HL-60 (cell line): ENCODE results near the gene TTYH3.
A peak's percentile ranks its signal among the peaks of the same experiment; 100 is the strongest.

Experiments
- DNase-seq, 2 experiments: peaks; one replicate each; pipeline ENCODE4 v3.0.0-alpha.2; 2010 to 2020; ENCODE audit warnings: low read depth in 1 of 2, low spot score in 1 of 2
- H3K27ac ChIP-seq: fragments of 250-450 bp; sonication (Bioruptor Pico); replicated peaks from 2 replicates; pipeline ENCODE4 v1.5.1; 2020; ENCODE audit warnings: mild to moderate bottlenecking, moderate library complexity
- H3K27me3 ChIP-seq: fragments of 250-450 bp; sonication (Bioruptor Pico); 2 replicates; pipeline ENCODE4 v1.5.1; 2021; ENCODE audit warnings: mild to moderate bottlenecking, moderate library complexity; ENCODE audit not compliant: insufficient read depth, poor library complexity, severe bottlenecking
- H3K4me3 ChIP-seq: replicated peaks from 2 replicates; pipeline ENCODE4 v1.5.1; 2011; ENCODE audit warnings: mild to moderate bottlenecking, control low read depth, low read length; ENCODE audit not compliant: insufficient read depth
- GABPA ChIP-seq: IDR thresholded peaks from 2 replicates; pipeline ENCODE4 v1.6.1; 2012; ENCODE audit warnings: low read depth
- POLR2AphosphoS5 ChIP-seq: IDR thresholded peaks from 2 replicates; pipeline ENCODE4 v1.6.1; 2012; ENCODE audit warnings: low read depth
- REST ChIP-seq: IDR thresholded peaks from 2 replicates; pipeline ENCODE4 v1.6.1; 2012; ENCODE audit warnings: low read depth; ENCODE audit not compliant: insufficient replicate concordance
- SPI1 ChIP-seq: IDR thresholded peaks from 2 replicates; pipeline ENCODE4 v1.6.1; 2012; ENCODE audit warnings: low read depth, mild to moderate bottlenecking, borderline replicate concordance
- long read RNA-seq: library from polyadenylated mRNA; unstranded; transcript quantifications from one replicate; pipeline ENCODE4 v2.0.0, GENCODE V29; 2020
- TF ChIP-seq, protein P1 (sequence below): IDR thresholded peaks from one replicate; pipeline ENCODE4 v1.5.1; 2011; ENCODE audit warnings: low read length, control low read depth, inconsistent platforms; ENCODE audit not compliant: insufficient read depth

The TTYH3 gene
- long read RNA-seq, partial matches to known transcripts = 0 of 9 reads
- long read RNA-seq, other reads (novel, unspliced or antisense) = 9 of 9 reads

DNA sequence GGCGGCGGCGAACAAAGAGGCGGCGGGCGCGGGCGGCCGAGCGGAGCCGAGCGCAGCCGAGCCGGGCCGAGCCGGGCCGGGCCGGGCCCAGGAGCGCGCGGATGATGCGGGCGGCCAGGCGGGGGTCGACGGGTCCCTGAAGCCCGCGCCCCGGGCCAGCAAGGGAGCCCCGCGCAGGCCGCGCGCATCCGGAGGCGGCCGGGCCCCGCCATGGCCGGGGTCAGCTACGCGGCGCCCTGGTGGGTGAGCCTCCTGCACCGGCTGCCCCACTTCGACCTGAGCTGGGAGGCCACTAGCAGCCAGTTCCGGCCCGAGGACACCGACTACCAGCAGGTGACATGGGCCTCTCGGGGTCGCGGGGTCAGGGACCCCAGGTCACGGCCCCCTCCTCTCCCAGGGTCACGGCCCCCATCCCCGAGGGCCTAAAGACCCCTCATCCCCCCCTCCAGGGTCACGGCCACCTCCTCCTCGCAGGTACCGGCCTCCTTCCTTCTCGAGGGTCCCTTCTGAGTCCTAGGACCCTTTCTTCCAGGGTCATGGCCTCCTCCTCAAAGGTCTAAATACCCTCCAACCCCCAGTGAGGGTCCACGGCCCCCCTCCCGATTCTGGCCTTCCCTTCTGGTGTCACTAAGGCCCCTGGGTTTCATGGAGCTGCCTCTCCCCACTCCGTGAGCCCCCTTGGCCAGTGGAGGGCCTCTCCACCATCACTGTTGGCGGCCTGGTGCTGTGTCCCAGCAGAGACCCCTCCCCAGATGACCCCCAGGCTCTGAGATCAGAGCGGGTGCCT, at the start of gene TTYH3:
TSS of gene TTYH3 (plus strand) at position 41 of the 787 bp plus-strand sequence. CDS start at position 211, 170 bp downstream.
- Histone ChIP-seq H3K4me3 (peak within 1 kb of the TSS; percentile 84), H3K27ac (peak within 1 kb of the TSS; percentile 53), H3K27me3 (no peaks in the 10 kb centered on the region)
- TF ChIP-seq POLR2AphosphoS5 = 0 out of 2 replicates have a peak, but pooled peaks have one; percentile 5
- TF ChIP-seq SPI1 = no peak
- TF ChIP-seq, protein P1, sequence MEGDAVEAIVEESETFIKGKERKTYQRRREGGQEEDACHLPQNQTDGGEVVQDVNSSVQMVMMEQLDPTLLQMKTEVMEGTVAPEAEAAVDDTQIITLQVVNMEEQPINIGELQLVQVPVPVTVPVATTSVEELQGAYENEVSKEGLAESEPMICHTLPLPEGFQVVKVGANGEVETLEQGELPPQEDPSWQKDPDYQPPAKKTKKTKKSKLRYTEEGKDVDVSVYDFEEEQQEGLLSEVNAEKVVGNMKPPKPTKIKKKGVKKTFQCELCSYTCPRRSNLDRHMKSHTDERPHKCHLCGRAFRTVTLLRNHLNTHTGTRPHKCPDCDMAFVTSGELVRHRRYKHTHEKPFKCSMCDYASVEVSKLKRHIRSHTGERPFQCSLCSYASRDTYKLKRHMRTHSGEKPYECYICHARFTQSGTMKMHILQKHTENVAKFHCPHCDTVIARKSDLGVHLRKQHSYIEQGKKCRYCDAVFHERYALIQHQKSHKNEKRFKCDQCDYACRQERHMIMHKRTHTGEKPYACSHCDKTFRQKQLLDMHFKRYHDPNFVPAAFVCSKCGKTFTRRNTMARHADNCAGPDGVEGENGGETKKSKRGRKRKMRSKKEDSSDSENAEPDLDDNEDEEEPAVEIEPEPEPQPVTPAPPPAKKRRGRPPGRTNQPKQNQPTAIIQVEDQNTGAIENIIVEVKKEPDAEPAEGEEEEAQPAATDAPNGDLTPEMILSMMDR = no peak
- DNase-seq = no peak

DNA sequence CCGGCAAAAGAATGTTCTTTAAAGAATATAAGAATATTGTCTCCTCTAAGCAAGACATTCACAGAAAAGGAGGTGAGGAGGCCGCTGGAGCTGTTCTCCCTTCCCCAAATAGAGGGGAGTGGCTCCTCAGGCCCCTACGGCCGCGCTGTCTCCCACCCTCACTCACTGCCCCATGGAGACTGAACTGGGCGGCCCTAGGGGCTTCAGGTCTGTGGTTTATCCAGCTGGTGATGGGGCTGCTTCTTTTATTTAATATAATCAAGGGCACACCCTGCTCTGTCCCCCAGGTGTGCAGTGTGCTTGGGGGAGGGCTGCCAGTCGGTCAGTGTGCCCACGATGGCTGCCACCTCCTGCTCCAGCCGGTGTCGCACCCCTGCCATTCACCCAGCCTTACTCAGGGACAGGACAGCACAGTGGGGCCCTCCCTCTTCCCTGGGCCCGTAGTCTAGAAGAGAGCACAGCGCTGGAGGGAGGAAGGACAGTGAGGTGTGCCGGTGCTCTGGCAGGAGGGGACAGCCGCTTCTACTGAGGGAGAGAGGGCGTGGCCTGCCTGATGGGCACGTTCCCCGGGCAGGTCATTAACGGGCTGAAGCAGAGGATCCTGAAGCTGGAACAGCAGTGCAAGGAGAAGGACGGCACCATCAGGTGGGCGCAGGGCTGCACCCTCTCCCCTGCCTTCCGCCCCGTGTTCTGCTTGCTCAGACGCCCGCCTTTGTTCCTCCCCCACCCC, 49.6 kb upstream of the TTYH3 start:
- Histone ChIP-seq H3K4me3 (no peak overlapping the region), H3K27ac (no peak overlapping the region), H3K27me3 (no peaks in the 10 kb centered on the region)
- no peak for DNase-seq
- TF ChIP-seq, protein P1 = no peak
- no peak for TF ChIP-seq SPI1
- no peak for TF ChIP-seq POLR2AphosphoS5
- TF ChIP-seq REST = no peak
- no peak for TF ChIP-seq GABPA

DNA sequence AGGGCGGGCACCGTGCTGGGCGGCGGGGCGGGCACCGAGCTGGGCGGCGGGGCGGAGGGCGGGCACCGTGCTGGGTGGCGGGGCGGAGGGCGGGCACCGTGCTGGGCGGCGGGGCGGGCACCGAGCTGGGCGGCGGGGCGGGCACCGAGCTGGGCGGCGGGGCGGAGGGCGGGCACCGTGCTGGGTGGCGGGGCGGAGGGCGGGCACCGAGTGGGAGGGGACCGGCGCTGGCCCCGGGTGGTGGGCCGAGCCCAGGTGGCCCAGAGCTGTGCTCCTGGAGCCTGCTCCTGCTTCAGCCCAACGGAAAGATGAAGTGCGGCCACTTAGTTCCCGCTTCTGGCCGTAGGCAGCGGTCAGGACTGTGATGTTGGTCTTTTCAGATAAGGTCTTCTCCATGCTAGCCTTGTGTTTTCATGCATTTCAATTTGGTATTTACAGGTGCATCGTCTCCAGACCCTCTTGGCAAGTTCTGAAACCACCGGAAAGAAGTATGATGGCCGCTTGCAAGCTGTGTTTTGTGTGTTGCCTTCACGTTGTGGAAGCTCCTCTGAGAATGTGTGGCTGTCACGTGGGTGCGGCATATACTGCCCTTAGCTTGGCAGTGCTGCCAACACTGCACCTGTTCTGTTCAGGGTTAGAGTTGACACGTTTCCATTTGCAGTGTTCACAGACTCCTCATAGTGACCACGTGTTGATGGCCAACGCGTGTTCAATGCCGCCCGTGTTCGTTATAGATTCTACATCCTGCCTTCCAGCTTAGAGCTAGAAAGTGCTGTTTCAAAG, 47.8 kb upstream of the TTYH3 start:
- no peak overlapping the region for H3K27ac ChIP-seq
- no peak overlapping the region for H3K4me3 ChIP-seq
- no peaks in the 10 kb centered on the region for H3K27me3 ChIP-seq
- TF ChIP-seq, protein P1 = no peak
- TF ChIP-seq GABPA = no peak
- no peak for DNase-seq

DNA sequence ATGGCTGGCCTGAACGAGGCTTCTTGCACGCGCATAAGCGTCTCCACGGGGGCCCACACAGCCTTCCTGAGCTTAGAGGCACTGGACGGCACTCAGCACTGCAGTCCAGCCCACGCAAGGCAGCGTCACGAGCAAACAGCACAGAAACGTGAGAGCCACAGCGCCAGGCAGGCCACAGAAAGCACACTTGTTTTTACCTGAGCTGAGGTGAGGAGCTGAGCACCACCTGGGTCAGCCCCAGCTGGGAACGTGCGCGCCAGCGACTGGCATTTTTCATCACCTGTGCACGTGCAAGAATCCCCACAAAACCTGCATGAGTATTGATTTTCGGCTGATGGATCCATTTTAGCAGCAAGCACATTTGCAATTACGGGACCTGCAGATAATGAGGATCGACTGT, 46.3 kb upstream of the TTYH3 start:
- no peak for DNase-seq
- Histone ChIP-seq H3K27me3 (no peaks in the 10 kb centered on the region), H3K27ac (no peak overlapping the region), H3K4me3 (no peak overlapping the region)
- no peak for TF ChIP-seq REST
- TF ChIP-seq SPI1 = no peak
- TF ChIP-seq, protein P1 = no peak
- no peak for TF ChIP-seq POLR2AphosphoS5
- no peak for TF ChIP-seq GABPA
